Measurements from ENCODE around the gene PARP16.

Gene PARP16

DNA sequence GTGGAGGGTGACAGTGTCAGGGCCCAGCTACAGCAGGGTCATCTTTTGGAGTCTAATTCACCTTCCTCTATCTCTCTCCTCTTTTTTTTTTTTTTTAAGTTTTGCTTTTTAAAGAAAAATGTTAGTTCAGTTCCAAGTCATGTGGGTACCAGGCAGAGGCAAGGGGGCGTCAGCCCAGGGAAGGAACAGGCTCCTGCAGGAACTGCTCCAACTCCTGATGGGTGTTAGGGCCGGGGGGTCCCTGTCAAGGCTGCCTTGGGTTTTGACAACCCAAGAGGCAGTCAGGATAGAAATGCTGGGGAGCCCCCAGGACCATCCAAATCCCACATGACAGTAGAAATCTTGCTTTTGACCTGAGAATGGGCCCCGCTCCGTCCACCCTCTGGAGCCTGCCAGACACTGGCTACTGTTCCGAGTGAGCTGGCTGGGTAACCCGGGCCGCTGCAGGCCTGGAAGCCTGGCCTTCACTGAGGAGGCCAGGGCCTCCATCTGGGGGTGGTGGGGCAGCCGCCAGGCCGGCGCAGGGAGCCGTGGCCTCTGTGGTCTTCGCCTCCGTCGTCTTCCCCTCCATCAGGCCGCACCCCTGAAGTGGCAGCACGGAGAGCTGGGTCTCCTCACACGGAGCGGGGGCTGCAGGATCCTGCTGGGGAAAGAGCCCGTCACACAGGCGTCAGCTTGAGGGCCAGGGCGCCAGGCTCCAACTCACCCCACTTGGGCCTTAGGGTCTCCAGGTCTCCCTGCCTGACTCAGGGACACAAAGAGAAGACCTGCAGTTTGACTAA, 42.0 kb upstream of the PARP16 start:
- no peak overlapping the region for H3K4me3 ChIP-seq (ENCODE audit: low read depth, low read length)
- no peak for DNase-seq (ENCODE audit: low read depth)

DNA sequence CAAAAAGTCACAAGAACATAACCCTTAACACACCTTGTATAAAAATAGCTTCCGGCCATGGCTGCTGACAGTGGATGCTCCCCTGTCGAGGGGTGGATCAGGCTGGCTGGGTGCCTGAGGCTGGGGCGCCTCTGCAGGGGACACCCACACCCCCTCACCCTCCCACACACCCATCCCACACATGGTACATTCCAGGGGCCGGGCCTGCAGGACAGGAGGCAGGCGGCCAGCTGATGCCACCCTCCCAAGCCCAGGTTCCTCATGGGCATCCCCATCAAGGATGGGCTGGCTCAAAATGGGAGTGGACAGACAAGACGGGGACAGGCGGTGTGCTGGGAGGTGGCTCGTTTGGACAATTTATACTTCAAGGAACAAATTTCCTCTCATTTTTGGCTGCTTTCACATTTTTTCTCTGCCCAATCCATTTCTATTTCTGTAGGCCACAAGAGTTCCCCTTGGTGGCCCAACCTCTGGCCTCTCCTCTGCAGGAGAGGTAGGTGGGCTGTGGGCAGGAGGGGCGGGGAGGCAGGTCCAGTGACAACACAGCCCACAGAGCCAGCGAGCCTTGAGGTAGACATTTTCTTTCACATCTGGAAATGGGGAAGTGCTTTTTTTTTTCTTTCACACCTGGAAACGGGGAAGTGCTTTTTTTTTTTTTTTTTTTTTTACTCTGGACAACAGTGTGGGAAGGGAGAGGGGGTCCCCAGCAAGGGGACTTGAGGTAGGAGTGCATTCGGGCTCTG, 41.1 kb upstream of the PARP16 start:
- TF ChIP-seq POLR2A (IDR thresholded peaks at IDR 0.05; ENCODE audit: extremely low read depth, insufficient read length) (no peak), MYC (IDR thresholded peaks at IDR 0.05; ENCODE audit: low read depth, low read length) (no peak)
- TF ChIP-seq, protein P1, sequence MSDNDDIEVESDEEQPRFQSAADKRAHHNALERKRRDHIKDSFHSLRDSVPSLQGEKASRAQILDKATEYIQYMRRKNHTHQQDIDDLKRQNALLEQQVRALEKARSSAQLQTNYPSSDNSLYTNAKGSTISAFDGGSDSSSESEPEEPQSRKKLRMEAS (IDR thresholded peaks at IDR 0.05; ENCODE audit: low read depth, low read length): no peak
- TF ChIP-seq, protein P2, sequence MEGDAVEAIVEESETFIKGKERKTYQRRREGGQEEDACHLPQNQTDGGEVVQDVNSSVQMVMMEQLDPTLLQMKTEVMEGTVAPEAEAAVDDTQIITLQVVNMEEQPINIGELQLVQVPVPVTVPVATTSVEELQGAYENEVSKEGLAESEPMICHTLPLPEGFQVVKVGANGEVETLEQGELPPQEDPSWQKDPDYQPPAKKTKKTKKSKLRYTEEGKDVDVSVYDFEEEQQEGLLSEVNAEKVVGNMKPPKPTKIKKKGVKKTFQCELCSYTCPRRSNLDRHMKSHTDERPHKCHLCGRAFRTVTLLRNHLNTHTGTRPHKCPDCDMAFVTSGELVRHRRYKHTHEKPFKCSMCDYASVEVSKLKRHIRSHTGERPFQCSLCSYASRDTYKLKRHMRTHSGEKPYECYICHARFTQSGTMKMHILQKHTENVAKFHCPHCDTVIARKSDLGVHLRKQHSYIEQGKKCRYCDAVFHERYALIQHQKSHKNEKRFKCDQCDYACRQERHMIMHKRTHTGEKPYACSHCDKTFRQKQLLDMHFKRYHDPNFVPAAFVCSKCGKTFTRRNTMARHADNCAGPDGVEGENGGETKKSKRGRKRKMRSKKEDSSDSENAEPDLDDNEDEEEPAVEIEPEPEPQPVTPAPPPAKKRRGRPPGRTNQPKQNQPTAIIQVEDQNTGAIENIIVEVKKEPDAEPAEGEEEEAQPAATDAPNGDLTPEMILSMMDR (IDR thresholded peaks at IDR 0.05; ENCODE audit: low read depth, low read length): no peak
- DNase-seq (ENCODE audit: low read depth): no peak
- no peak overlapping the region for H3K4me3 ChIP-seq (ENCODE audit: low read depth, low read length)

More for the DNA sequence above, 42.0 kb upstream of the PARP16 start:
- TF ChIP-seq POLR2A (IDR thresholded peaks at IDR 0.05; ENCODE audit: extremely low read depth, insufficient read length) (no peak), MYC (IDR thresholded peaks at IDR 0.05; ENCODE audit: low read depth, low read length) (no peak)
- TF ChIP-seq, protein P1 (IDR thresholded peaks at IDR 0.05; ENCODE audit: low read depth, low read length): no peak
- TF ChIP-seq, protein P2 (IDR thresholded peaks at IDR 0.05; ENCODE audit: low read depth, low read length): no peak

DNA sequence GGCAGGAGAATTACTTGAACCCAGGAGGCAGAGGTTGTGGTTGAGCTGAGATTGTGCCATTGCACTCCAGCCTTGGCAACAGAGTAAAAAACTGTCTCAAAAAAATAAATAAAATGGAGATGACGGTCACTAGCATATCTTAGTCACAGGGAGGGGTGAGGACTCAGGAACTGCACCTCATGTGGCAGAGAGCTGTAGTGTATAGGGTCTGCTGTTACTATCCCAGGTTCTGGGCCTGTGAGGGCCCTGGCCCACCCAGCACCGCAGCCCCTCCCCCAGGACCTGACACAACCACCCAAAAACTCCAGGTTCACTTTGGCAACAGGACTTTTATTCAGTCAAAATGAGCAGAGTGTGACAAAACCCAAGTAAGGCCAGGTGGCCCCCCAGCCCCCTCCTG, 40.1 kb upstream of the PARP16 start:
- TF ChIP-seq MYC (IDR thresholded peaks at IDR 0.05; ENCODE audit: low read depth, low read length): no peak
- TF ChIP-seq, protein P1 (IDR thresholded peaks at IDR 0.05; ENCODE audit: low read depth, low read length): no peak
- TF ChIP-seq, protein P2 (IDR thresholded peaks at IDR 0.05; ENCODE audit: low read depth, low read length): no peak
- no peak for TF ChIP-seq POLR2A (IDR thresholded peaks at IDR 0.05; ENCODE audit: extremely low read depth, insufficient read length)
- no peak for DNase-seq (ENCODE audit: low read depth)
- no peak overlapping the region for H3K4me3 ChIP-seq (ENCODE audit: low read depth, low read length)

DNA sequence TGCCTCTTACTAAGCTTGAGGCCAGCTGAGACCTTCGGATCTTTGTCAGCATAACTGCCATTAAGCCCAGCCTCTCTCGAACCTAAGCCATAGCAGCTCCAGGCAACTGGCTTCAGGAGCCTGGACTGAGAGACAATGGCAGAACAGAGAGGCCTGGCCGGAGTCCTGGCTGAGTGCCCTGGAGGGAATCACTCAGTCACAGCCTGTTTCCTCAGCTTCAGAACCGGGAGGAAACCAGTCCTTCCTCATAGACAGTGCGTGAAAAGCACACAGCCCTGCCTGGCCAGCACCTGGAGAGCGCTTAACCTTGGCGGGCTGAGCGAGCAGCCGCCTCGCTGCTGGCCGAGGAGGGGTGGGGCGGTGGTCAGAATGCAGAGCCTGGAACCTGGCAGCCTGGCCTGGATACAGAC, 39.4 kb upstream of the PARP16 start:
- DNase-seq (ENCODE audit: low read depth): no peak
- TF ChIP-seq, protein P2 (IDR thresholded peaks at IDR 0.05; ENCODE audit: low read depth, low read length): no peak
- TF ChIP-seq POLR2A (IDR thresholded peaks at IDR 0.05; ENCODE audit: extremely low read depth, insufficient read length) (no peak), MYC (IDR thresholded peaks at IDR 0.05; ENCODE audit: low read depth, low read length) (no peak)
- TF ChIP-seq, protein P1 (IDR thresholded peaks at IDR 0.05; ENCODE audit: low read depth, low read length): no peak
- no peak overlapping the region for H3K4me3 ChIP-seq (ENCODE audit: low read depth, low read length)

DNA sequence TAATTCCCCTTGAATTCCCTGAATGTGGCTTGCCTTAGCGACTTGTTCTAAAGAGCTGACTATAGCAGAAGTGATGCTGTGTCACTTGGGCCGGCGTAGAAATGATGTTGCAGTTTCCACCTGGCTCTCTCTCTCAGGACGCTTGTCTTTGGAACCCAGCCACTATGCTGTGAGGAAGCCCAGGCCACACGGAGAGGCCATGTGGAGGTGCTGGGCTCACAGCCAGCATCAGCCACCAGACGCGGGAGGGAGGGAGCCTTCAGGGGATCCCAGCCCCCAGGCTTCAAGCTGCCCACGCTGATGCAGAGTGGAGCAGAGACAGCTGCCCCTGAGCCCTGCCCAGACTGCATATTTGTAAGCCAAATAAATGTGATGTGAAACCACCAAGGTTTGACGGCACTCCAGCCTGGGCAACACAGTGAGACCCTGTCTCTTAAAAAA, 36.4 kb upstream of the PARP16 start:
- TF ChIP-seq, protein P1 (IDR thresholded peaks at IDR 0.05; ENCODE audit: low read depth, low read length): no peak
- TF ChIP-seq, protein P2 (IDR thresholded peaks at IDR 0.05; ENCODE audit: low read depth, low read length): no peak
- no peak for TF ChIP-seq POLR2A (IDR thresholded peaks at IDR 0.05; ENCODE audit: extremely low read depth, insufficient read length)
- TF ChIP-seq MYC (IDR thresholded peaks at IDR 0.05; ENCODE audit: low read depth, low read length): no peak
- no peak for DNase-seq (ENCODE audit: low read depth)
- H3K4me3 ChIP-seq (ENCODE audit: low read depth, low read length): no peak overlapping the region
